Adrenal gland (tissue), 5 donors: ENCODE data around the gene RAB27B.

Experiments
- POLR2A ChIP-seq, 2 donors: fragments of 450-650 bp; IDR thresholded peaks; one replicate each; pipeline ENCODE4 v1.6.1; 2017; ENCODE audit warnings: antibody characterized with exemption in 2 of 2, mild to moderate bottlenecking in 2 of 2, moderate library complexity in 1 of 2
- TF ChIP-seq, protein P1 (sequence below), 6 experiments: fragments of 450-650 bp in 4 of 6; fragments of 200-600 bp in 2 of 6; sonication (generic) in 1 of 6; IDR thresholded peaks; 1 replicate in 5 of 6; 2 replicates in 1 of 6; pipeline versions ENCODE4 v1.5.1 to v1.8.0; 2016 to 2021; ENCODE audit warnings: antibody characterized with exemption in 6 of 6, mild to moderate bottlenecking in 2 of 6, moderate library complexity in 1 of 6
- donor health status: DM: no; HTN: no; CAD: no.

DNA sequence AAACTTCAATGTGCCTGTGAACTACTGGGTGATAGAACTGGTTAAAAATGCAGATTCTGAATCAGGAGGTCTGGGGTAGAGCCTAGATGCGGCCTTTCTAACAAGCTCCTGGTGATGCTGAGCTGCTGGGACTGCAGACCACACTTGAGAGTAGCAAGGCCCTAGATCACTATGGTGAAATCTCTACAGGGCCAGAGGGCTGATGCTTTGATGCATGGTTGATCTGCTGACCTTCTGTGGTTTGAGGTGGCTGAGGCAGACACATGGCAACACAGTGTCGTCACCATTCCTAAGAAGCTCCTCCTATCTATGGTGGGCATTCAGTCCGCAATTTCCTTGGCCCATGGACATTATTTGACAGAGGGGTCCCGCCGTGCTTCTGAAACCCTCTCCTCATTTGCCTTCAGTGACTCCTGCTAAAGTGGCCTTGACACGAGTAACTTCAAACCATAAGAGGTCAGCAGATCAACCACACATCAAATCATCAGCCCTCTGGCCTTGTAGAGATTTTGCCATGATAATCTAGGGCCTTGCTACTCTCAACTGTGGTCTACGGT, 111.2 kb downstream of the RAB27B start:
- TF ChIP-seq, protein P1, sequence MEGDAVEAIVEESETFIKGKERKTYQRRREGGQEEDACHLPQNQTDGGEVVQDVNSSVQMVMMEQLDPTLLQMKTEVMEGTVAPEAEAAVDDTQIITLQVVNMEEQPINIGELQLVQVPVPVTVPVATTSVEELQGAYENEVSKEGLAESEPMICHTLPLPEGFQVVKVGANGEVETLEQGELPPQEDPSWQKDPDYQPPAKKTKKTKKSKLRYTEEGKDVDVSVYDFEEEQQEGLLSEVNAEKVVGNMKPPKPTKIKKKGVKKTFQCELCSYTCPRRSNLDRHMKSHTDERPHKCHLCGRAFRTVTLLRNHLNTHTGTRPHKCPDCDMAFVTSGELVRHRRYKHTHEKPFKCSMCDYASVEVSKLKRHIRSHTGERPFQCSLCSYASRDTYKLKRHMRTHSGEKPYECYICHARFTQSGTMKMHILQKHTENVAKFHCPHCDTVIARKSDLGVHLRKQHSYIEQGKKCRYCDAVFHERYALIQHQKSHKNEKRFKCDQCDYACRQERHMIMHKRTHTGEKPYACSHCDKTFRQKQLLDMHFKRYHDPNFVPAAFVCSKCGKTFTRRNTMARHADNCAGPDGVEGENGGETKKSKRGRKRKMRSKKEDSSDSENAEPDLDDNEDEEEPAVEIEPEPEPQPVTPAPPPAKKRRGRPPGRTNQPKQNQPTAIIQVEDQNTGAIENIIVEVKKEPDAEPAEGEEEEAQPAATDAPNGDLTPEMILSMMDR (IDR thresholded peaks at IDR 0.05): no peak
- TF ChIP-seq POLR2A (IDR thresholded peaks at IDR 0.05): no peak
